Psoas muscle (tissue), 8 donors: ENCODE measurements around the gene PHACTR4. TPM values are rescaled to one million over a fixed set of nuclear protein-coding genes. Genes with fewer than 3 reads are reported as not detected.
"Not testable (repeated sequence)": the region's sequence is repeated elsewhere in the genome, so short reads cannot be mapped to it uniquely, and the experiment has no call there.

Experiments
- ATAC-seq, 4 donors: fragments of 200-7000 bp; cut with Tn5 transposase; one replicate each; pipeline ENCODE4 v1.9.1; 2020; ENCODE audit warnings: moderate library complexity in 3 of 4, mild to moderate bottlenecking in 2 of 4
- DNase-seq, 2 donors: peaks; one replicate each; pipeline ENCODE4 v3.0.0-alpha.2; 2020
- H3K27ac ChIP-seq: fragments of 200-600 bp; one replicate; pipeline ENCODE4 v1.8.0; 2022
- H3K27me3 ChIP-seq, 3 donors: fragments of 200-600 bp in 1 of 3; one replicate each; pipeline versions ENCODE4 v1.6.1 to v1.8.0; 2013 to 2022; ENCODE audit warnings: low read length in 2 of 3, mild to moderate bottlenecking in 2 of 3, moderate library complexity in 1 of 3; ENCODE audit not compliant: insufficient read depth in 3 of 3
- H3K36me3 ChIP-seq, 2 donors: fragments of 200-600 bp in 1 of 2; one replicate each; pipeline versions ENCODE4 v1.6.1 to v1.8.0; 2013 to 2022; ENCODE audit warnings: low read depth in 1 of 2, mild to moderate bottlenecking in 1 of 2, moderate library complexity in 1 of 2; ENCODE audit not compliant: insufficient read depth in 1 of 2
- H3K4me1 ChIP-seq: fragments of 200-600 bp; one replicate; pipeline ENCODE4 v1.8.0; 2022
- H3K4me3 ChIP-seq: fragments of 200-600 bp; one replicate; pipeline ENCODE4 v1.8.0; 2022; ENCODE audit warnings: mild to moderate bottlenecking
- H3K9me3 ChIP-seq: fragments of 200-600 bp; one replicate; pipeline ENCODE4 v1.8.0; 2022
- WGBS, 3 donors: extraction: QIAGEN DNeasy Blood & Tissue Kit; methylation state at CpG; one replicate each; pipeline versions ENCODE4 v1.1.6 to v1.1.7; 2013; 5-methylcytosine and 5-hydroxymethylcytosine counted together
- intact Hi-C, 2 donors: fragments of 100-400 bp; cut with DNase I; formaldehyde crosslinking; loops; one replicate each; pipeline versions ENCODE4 v1.11.0 to v1.14.2; 2022
- polyA plus RNA-seq, 3 donors: library from polyadenylated mRNA; stranded (reverse); fragments of 200-250 nt; gene quantifications; one replicate each; pipeline ENCODE4 v1.2.3, GENCODE V29; 2013
- total RNA-seq, 4 donors: library from RNA; stranded (reverse); fragmentation: NEBNext Ultra II Directional in 2 of 4; extraction: Animal tissue kit (Norgen Biotek cat#: 25700) in 2 of 4; gene quantifications; one replicate each; pipeline versions ENCODE4 v1.2.1 to v1.2.4, GENCODE V29; 2021 to 2023
- TF ChIP-seq, protein P1 (sequence below): fragments of 200-600 bp; IDR thresholded peaks from one replicate; pipeline ENCODE4 v1.8.0; 2022; ENCODE audit warnings: antibody characterized with exemption
- donor health status: healthy with polysubstance abuse.
- donor health status: DM: no; HTN: no; CAD: no; lungs with moderate emphysema.
- donor health status: Bipolar disorder and iron deficiency.
- donor health status: healthy.
- donor health status: DM: yes; HTN: yes; CAD: no.
- donor health status: DM: no; HTN: no; CAD: no.
- donor health status: DM: no; HTN: no; CAD: no.
- donor health status: DM: yes; HTN: yes; CAD: no.

The PHACTR4 gene
- total and polyA plus RNA-seq, 7 donors: 11.7 to 41.8 (median 25.1) TPM

DNA sequence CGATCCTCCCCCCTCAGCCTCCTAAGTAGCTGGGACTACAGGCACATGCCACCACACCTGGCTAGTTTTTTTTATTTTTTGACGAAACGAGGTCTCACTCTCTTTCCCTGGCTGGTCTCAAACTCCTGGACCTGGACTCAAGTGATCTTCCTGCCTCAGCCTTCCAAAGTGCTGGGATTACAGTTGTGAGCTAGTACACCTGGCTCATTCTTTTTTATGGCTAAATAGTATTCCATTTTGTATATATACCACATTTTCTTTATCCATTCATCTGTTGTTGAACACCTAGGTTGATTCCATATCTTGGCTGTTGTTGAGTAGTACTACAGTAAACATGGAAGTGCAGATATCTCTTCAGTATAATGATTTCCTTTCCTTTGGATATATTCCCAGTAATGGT lies 74.0 kb downstream of the PHACTR4 start:
- H3K9me3 ChIP-seq: no peaks in the 10 kb centered on the region
- TF ChIP-seq, protein P1, sequence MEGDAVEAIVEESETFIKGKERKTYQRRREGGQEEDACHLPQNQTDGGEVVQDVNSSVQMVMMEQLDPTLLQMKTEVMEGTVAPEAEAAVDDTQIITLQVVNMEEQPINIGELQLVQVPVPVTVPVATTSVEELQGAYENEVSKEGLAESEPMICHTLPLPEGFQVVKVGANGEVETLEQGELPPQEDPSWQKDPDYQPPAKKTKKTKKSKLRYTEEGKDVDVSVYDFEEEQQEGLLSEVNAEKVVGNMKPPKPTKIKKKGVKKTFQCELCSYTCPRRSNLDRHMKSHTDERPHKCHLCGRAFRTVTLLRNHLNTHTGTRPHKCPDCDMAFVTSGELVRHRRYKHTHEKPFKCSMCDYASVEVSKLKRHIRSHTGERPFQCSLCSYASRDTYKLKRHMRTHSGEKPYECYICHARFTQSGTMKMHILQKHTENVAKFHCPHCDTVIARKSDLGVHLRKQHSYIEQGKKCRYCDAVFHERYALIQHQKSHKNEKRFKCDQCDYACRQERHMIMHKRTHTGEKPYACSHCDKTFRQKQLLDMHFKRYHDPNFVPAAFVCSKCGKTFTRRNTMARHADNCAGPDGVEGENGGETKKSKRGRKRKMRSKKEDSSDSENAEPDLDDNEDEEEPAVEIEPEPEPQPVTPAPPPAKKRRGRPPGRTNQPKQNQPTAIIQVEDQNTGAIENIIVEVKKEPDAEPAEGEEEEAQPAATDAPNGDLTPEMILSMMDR: no peak
- H3K4me1 ChIP-seq: peaks cover 14% of the 10 kb centered on the region
- no peak for DNase-seq
- WGBS, 3 donors: 83 to 98% (median 89%) methylated on average over 3 of the region's 3 CpGs
- intact Hi-C loops: no loop called here
- ATAC-seq: no peak
- peaks cover 3 to 8% of the 10 kb centered on the region in 2 donors for H3K36me3 ChIP-seq
- H3K27ac ChIP-seq: no peak overlapping the region
- H3K27me3 ChIP-seq: no peaks in the 10 kb centered on the region
- H3K4me3 ChIP-seq: no peak overlapping the region

DNA sequence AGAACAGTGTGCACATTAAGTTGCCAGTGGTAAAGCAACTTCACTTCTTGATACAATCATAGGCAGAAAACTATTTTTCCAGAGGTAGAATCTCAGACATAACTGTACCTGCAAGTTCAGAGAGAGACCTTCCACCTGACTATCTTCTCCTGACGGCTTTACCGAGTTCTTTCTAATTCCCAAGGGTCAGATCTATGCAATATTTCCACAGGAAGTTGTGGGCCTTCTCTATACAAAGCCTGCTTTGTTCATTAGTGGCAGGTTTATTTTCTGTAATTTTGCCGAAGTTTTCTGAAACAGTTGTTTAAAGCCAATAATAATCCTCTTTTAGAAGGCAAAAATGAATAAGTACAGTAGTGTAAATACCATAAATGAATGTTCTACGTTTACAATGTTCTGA lies 78.1 kb downstream of the PHACTR4 start:
- TF ChIP-seq, protein P1: no peak

DNA sequence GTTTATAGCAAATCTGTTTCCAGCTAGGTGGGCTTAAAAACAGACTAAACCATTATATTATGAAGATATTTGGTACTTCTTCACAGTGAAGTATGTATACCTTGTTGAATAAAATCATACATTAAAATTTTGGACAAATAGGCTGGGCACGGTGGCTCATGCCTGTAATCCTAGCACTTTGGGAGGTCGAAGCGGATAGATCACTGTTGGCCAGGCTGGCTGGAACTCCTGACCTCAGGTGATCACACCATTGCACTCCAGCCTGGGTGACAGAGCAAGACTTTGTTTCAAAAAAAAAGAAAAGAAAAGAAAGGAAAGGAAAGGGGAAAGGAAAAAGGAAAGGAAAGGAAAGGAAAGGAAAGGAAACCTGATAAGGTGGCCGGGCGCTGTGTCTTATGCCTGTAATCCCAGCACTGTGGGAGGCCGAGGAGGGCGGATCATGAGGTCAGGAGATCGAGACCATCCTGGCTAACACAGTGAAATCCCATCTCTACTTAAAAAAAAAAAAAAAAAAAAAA lies 78.6 kb downstream of the PHACTR4 start:
- WGBS, 3 donors: 79 to 84% (median 83%) methylated on average over 8 of the region's 8 CpGs
- H3K36me3 ChIP-seq, H3K27ac ChIP-seq, H3K27me3 ChIP-seq, H3K4me3 ChIP-seq, H3K9me3 ChIP-seq, DNase-seq, ATAC-seq, intact Hi-C loops, H3K4me1 ChIP-seq: not testable (repeated sequence)

More for the DNA sequence above, 78.1 kb downstream of the PHACTR4 start:
- no peak overlapping the region for H3K27ac ChIP-seq
- H3K4me3 ChIP-seq: no peak overlapping the region
- ATAC-seq (no peak), DNase-seq (no peak)
- no peaks in the 10 kb centered on the region for H3K9me3 ChIP-seq
- peaks cover 3 to 8% of the 10 kb centered on the region in 2 donors for H3K36me3 ChIP-seq
- H3K4me1 ChIP-seq: no peaks in the 10 kb centered on the region
- no peaks in the 10 kb centered on the region for H3K27me3 ChIP-seq
- 56 to 58% (median 57%) methylated on average over 4 of the region's 4 CpGs for WGBS, 3 donors
- intact Hi-C loops: no loop called here

DNA sequence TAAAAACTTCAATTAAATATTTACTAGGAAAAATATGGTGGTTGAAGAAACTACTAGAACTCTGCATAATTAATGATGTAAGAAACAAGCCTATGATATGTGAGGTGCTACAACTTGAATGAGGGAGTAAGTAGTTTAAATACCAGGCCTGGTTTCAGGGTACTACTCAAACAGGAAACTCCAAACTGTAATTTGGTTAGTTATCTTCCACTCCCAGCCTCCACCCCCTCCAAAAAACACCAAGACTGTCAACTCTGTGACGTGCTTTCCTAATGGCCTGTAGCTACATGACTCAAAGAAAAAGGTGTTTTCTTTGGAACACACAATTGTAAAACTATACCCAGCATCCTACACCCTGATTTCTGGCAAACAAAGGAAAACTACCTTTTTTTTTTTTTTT lies 80.4 kb downstream of the PHACTR4 start:
- TF ChIP-seq, protein P1: no peak
- peaks cover 3 to 8% of the 10 kb centered on the region in 2 donors for H3K36me3 ChIP-seq
- ATAC-seq (no peak), DNase-seq (no peak)
- no peaks in the 10 kb centered on the region for H3K4me1 ChIP-seq
- intact Hi-C loops: loop anchor here in 1 of 2 donors (10.0 kb wide), 1 partner anchor 45 kb away; no protein-coding TSS in a partner anchor
- WGBS, 3 donors: 90 to 92% (median 91%) methylated on average over 1 of the region's 1 CpG
- no peaks in the 10 kb centered on the region for H3K9me3 ChIP-seq
- H3K4me3 ChIP-seq: no peak overlapping the region
- no peaks in the 10 kb centered on the region for H3K27me3 ChIP-seq
- H3K27ac ChIP-seq: no peak overlapping the region

DNA sequence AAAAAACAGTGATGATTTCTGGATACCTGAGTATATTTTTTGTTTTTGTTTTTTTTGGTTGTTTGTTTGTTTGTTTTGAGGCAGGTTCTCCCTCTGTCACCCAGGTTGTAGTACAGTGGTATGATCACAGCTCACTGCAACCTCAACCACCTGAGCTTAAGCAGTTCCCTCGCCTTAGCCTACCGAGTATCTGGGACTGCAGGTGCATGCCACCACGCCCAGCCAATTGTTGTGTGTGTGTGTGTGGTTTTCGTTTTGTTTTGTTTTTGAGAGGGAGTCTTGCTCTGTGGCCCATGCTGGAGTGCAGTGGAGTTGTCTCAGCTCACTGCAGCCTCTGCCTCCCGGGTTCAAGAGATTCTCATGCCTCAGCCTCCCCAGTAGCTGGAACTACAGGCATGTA lies 81.0 kb downstream of the PHACTR4 start:
- no peaks in the 10 kb centered on the region for H3K9me3 ChIP-seq
- H3K36me3 ChIP-seq: peaks cover 3 to 8% of the 10 kb centered on the region in 2 donors
- H3K27ac ChIP-seq: no peak overlapping the region
- peaks cover 4% of the 10 kb centered on the region for H3K4me1 ChIP-seq
- no peaks in the 10 kb centered on the region for H3K27me3 ChIP-seq
- no peak overlapping the region for H3K4me3 ChIP-seq
- intact Hi-C loops: loop anchor here in 1 of 2 donors (10.0 kb wide), 1 partner anchor 46 kb away; no protein-coding TSS in a partner anchor
- ATAC-seq (no peak), DNase-seq (no peak)
- TF ChIP-seq, protein P1: no peak
- 89 to 92% (median 91%) methylated on average over 5 of the region's 5 CpGs for WGBS, 3 donors
